ENCODE measurements around the gene CACNA1S.
A peak's percentile ranks its signal among the peaks of the same experiment; 100 is the strongest.

CACNA1S gene

DNA sequence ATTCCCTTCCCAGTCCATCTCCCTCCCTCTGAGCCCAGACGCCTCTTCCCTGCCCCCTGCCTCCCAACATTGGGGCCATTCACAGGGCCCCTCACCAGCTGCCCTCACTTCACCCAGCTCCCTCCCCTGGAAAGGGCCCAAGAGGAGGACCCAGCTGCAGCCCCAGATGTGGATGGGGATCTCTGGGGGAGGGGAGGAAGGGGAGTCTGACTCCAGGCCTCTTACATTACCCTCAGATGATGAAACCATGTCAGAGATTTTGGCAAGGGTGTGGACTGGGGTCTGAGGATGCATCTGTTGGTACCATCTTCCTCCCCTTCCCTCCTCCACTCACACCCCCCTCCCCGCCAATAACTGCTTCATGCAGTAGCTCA lies 87.6 kb downstream of the CACNA1S start:
- DNase-seq, result no peak

DNA sequence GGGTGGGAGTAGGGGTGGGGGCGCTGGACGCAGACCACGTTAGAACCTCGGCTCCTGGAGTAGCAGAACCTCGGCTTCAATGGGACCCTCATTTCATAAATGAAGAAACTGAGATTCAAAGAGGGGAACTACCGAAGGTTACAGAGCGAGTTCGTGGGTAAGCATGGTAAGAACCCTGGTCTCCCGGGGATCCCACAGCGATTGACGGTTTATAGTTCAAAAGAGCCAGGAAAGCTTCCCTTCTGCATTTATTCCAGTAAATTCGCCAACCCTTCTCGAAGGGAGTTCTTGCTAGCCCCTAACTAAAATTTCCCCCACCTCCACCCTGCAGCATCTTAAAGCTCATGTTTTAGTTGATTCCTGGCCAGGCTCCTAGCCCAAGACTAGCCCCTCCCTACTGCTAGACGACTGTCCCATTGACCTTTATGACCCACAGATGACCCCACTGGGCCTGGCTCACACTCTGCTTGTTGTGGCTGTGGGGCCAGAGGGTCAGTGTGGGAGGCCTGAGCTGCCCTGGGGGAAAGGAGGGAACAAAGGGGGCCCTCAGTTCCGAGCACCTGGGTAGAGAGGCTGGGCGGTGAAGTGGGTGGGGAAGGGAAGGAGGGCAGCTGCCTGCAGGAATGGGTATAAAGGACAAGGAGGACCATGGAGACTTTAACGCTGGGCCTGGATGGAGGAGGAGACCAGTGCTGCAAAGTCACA lies 88.2 kb downstream of the CACNA1S start:
- peak in 1 of 2 experiments; percentile 10 for DNase-seq

DNA sequence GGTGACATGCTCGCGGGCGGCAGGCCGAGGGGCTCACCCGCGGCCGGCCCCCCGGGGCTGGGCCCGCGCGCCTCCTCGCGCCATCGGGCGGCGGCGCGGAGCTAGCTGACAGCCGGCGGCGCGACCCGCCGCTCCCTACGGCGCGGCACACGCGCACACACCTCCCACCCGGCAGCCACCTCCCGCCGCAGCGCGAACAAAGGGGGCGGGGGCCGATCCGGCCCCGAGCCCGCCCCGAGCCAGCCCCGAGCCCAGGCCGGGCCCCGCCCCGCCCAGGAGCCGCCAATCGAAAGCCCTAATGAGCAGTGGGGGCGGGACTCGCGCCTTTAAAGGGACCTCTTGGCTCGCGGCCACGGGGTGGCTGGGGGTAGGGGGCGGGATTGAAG lies 88.7 kb downstream of the CACNA1S start, which contains the start of gene KIF21B:
TSS of gene KIF21B (minus strand) at position 198 of the 386 bp plus-strand sequence. CDS start 331 bp downstream, outside the sequence.
- peak; percentile 89 to 91 for DNase-seq

DNA sequence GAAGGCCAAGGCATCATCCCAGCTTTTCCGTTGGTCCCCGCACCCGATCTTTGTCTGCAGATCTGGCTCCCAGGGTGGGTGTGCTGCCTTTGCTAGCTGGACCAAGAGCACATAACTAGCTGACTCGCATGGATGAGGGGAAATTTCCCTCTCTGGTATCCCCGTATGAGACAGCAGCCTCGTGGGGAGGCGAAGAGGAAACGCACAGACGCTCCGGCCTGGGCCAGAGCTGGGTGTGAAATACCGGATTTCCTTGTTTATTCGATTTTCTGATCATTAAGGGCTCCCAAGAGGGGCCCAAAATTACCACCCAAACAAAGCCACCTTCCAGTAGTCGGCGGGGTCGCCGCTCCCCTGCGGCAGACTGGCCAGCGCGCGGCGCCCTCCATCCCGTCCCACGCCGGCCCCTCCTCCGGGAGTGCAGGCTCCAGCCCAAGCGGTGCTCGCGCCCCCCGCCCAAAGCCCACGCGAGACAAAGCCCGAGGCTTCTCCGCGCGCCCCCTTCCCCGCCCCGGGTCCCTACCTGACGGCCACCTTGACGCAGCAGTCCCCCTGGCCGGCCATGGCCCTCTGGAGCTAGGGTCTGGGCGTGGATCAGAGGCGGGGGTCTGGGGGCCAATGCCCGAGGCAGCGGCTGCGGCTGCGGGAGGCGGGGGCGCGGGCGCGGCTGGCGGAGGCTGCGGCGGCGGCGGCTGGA lies 89.3 kb downstream of the CACNA1S start:
- DNase-seq, result peak; percentile 42 to 59

DNA sequence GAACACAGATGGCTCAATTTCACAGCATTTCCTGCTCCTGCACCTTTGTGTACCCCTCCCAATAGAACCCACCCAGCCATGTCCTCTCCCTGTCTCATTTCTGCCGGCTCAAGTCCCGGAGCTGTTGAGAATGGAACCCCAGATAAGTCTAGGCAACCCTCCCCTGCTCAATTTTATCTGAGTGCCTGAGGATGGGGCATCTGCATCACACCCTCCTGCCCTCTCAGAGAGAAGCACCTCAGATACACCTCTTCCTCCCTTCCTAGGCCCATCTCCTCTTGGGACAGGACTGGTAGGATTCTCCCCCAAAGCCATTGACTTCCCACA lies 89.8 kb downstream of the CACNA1S start:
- DNase-seq, result no peak

DNA sequence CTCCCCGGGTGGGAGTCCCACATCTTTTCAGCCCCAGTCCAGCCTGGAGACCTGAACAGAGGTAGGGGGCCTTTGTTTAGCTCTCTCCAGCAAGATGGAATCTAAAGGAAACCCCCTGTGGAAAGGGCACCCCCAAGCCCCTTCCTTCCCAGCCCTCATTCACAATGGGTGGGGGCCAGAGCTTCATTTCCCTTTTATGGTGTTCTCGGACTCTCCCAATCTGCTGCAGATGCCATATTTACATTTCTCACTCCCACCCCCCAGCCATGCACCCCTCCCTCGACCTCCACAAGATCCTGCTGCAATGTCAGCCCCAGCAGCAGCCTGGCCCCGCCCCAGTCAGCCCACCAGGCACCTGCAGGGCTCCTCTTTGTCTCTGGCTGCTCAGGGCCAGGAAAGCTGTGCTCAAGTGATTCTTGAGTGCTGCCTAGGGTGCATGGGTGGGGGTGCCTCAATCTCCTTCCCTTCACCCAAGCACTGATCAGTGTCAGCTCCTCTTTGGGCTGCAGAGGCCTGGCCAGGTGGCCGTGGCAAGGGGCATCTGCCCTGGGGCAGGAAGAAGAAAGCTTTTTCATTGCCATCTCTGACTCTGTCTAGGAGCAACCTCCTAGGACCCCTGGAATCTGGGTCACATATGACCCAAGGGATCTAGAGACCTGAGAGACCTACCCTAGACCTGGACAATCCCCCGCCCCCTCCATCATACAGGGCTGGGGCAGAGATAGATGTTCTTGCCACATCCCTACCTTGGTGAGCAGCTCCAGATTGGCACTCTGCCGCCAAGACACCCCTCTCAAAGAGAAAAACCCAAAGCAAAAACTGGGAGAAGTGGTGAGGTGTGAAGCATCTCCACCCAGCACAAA lies 90.4 kb downstream of the CACNA1S start:
- peak in 1 of 2 experiments; percentile 27 for DNase-seq

DNA sequence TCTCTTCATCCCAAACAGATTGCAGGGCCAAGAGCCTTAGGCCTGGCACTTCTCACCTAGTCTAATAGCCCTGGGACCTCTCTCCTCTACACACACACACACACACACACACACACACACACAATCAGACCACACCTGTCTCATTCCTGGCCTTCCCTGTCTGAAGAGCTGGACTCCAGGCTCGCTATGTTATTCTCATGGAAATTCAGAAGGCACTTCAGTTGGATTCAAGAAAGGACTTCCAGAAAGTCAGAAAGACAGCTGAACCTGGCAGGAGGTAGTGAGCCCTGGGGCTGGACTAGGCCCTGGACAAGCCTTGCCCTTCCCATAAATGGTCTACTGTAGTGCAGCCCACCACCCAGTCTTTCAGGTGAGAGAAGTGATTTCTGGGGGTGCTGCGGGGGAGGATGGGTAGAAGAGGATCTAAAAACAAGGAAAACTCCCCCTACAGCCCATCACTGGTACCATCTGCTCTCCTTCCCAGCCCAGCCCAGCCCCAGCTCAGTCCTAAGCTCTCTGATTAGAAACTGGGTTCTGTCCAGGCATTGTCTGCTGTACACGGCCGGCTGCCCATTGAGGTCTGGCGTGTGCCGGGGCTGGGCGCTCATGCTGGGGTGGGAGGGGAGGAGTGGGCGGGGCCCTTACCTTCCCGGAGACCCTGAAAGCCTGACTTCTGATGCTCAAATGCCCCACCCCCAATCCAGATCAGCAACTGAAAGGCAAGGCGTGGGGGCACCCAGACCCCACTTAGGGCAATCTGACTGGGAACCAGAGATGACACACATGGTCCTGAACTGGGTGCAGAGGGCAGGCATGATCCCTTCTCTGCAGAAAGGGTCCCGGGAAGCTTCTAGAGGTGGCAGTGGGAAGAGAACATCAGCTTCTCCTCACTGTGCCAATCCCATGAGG lies 91.3 kb downstream of the CACNA1S start:
- peak; percentile 50 to 53 for DNase-seq

DNA sequence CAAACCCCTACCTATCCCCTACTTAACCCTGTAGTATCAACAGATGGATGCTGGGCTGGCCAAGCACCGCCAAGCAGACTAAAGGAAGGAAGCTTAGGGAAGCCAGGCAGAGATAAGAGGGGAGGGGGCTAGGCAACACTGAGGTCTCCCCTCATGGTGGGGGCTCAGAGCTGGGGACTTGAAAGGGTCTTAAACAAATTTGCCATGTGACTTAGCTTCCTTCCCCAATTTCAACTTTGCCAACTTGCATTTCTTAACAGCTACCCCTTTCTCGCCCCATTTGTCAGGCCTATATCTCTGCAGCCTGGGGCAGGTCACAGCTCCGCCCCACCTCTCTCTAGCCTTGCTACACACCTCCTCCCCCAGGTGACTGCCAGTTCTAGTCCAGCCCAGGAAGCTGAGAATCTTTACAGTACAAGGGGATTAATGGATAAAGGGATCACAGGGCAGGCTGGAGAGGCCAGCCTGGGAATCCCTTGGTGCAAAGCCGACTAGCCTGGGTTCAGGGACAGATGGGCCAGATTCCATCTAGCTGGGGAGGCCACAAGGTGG lies 92.1 kb downstream of the CACNA1S start:
- DNase-seq, result peak in 1 of 2 experiments; percentile 52

DNA sequence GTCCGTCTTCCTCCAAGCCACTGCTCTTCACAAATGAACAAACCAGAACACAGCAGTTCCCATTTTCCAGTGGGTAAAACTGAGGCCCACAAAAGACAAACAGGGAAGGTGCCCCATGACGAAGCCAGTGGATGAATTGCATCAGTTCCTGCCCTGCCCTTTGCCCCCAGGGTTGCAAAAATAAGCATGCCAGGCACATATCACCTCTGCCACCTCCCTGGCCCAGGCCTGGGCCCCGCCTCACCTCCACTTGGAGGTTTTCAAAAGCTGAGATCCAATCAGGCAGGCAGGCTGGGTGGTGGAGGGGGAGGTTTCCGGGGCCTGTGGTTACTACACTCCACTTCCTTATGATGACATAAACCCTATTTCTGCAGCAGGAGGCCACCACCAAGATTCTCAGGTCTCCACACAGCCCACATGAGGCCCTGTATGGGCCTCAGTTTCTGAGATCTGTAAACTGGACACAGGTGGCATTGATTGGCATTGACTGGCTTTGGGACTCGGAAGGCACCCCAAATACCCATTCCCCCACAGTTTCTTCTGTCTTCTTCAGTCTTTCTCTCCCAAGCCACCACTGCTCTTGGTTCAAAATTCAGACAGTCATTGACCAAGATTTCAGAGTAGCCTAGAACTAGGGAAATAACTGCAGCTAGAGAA lies 92.8 kb downstream of the CACNA1S start:
- DNase-seq, result peak; percentile 89 to 92

DNA sequence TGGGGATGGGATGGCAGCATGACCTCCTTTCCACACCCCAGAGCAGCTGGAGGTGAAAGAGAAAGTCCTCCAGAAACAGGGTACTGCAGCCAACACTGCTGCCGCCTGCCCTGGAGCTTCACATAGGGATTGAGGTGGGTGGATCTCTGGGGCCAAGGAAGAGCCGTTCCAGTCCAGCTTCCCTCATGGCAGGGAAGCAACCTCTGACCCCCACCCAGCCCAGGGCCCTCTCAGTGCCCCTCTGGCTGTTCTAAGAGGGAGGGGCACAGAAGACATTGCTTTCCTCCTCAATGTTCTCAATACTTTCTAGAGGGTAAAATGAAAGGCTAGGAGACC lies 94.4 kb downstream of the CACNA1S start:
- DNase-seq, result no peak

DNA sequence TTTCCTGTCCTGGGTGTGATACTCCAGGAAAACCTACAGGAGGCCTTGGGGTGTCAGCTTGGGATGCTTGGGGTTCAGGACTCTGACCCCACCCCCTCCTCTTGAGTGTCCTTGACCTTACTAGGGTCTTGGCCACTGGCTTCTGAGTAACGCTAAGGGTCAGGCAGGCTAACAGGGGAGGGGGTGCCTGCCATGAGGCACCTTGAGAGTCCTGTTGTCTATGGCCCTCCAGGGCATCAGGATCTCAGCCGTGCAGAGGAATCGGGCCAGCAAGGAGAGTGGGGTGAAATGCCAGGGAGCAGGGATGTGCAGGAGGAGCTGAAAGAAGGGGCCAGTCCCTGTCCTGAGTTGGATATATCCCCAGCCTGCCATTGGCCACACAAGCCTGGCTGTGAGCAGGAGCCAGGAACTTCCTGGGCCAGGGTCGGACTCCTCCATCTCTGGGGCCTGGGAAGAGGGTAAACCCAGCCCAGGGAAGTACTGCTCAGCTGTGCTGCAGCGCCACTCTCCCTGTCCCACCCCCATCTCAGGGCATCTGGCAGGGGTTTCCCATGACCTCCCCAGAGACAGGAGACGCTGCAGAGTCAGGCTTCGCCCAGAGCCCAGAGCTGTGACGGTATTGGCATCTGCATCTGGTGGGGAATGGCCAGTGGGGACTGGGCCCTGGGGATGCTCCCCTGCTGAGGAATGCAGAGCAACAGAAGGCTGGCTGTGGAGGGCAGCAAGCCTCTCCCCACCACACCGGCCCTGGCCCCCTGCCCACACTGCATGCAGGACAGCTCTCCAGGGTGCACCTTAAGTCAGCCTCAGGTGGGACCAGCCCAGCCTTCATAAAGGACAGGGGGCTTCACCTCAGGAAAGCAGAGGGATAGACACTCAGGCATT lies 95.0 kb downstream of the CACNA1S start:
- no peak for DNase-seq

DNA sequence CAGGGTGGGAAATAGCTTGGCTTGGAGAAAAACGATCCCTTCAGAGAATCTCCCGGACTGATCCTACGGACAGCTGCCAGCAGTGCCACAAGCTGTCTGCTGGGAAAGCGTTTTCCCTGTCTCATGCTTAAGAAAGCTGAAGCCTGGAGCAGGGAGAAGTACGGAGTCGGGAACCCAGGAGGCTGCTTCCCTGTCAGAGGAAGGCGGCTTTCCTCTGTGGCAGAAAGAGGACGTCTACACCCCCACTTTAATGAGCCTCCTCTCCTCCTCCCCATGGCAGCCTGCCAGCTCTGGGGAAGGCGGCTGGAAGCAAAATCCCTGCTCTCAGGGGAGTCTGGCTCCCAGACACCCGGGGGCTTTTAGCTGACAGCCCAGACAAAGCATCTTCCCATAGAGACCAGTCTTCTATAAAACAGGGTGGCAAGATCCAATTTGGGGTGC lies 96.0 kb downstream of the CACNA1S start:
- DNase-seq, result peak in 1 of 2 experiments; percentile 12

DNA sequence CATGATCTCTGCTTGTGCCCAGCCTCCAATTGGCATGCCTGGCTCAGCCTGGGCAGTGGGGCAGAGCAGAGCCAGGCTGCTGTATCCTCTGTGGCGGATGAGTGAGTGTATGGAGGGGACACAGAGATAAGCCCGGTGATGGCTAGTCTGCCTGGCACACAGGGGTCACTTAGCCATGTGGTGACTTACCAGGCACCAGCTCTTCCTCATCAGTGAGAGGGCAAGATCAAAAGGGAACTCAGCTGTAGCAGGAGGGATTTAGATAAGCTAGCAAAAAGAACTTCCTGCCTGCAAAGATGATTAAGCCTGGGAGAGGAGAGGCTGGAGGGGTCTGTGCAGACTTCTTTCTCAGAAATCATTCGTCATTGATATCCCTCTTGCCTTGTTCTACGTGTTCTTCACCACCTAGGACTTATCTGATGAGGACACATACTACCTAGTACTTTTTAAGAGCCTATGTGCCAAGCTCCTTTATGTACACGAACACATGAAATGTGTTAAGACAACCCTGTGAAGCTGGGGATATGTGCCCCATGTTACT lies 96.6 kb downstream of the CACNA1S start:
- peak in 1 of 2 experiments; percentile 15 for DNase-seq

DNA sequence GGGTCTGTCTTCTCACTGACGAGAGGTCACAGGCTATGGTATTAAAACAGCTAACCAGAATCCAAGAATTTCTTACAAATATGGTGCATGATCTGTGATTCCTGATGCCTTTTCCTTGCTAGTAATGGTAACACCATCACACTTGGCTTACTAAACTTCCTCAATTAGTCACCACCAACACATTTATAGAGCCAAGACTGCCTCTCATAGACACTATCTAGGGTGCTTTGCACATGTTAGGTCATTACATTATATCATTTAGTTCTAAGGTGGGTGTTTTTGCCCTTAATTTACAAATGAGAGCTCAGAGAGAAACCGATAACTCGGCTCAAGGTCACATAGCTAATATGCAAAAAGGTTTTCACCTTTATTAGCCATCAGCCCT lies 97.4 kb downstream of the CACNA1S start:
- DNase-seq, result no peak

DNA sequence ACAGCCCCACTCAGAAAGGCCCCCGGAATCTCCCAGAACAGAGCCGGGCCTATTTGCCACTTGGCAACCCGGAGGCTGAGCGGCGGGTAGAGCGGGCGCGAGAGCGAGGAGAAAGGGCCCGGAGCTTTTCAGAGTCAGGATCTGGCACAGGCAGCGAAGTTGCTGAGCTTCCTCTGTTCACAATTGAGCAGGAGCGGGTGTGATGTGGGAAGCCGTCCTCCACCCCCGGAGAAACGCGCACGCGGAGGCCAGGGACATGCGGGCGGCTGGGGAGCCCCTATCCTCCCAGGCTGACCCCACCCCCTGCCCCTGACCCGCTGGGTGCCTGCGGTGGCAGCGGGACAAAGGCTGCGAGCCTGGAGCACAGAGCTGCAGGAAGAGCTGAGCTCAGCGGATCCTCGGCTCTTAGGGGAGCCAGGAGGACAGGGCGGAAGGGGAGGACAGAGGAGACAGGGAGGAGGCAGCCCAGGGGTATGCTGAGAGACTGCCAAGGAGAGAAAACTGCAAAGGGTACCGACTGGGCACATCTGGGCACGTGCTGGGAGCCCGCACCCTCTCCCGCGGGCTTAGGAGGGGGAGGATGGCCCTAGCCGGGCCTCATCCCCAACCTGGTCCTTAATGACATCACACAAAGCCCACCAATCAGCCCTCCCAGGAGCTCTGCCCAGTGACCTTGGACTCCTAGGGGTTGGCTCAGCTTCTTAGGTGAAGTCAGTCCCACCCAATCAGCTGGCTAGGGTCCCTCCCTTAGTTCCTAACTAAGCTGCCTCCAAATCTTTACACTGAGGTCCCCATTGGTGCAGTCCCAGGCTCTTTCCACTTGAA lies 98.0 kb downstream of the CACNA1S start:
- no peak for DNase-seq

DNA sequence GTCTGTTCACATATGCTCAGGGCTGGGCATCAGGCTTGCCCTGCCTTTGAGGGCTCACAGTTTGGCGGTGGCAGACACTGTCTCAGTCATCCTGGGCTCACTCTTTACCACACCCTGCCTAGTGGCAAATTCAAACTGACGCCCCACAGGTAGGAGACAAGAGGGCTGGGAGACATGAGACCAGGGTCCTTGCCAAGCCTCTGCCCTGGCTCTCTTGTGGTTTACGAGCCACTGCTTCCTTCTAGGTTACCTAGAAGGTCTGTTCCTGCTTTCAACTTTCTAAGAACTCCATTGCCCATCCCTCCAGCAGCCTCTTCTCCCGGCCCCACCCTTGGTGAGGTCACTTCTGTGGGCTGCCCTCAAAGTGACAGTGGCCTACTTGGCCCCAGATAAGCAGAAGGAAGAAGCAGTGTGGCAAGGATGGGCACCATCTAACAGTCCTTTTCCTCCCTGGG lies 99.2 kb downstream of the CACNA1S start:
- peak in 1 of 2 experiments; percentile 14 for DNase-seq

DNA sequence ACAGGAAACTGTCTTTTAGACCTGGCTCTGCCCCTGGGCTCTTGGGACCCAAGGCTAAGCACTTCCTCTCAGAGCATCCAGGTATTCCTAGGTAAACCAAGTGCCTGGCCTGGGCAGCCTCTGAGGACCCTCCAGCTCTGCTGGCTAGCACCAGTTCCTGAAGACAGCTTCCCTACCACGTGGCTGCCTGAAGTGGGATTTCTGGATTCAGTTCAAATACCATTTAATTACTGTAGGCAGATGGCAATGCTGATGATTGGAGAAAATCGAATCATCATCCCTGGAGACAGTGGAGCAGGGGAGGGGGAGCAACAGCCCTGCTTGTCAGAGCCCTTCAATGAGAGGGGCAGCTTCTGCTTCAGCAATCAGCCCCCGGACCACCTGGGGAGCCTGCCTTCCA lies 100.6 kb downstream of the CACNA1S start:
- no peak for DNase-seq

DNA sequence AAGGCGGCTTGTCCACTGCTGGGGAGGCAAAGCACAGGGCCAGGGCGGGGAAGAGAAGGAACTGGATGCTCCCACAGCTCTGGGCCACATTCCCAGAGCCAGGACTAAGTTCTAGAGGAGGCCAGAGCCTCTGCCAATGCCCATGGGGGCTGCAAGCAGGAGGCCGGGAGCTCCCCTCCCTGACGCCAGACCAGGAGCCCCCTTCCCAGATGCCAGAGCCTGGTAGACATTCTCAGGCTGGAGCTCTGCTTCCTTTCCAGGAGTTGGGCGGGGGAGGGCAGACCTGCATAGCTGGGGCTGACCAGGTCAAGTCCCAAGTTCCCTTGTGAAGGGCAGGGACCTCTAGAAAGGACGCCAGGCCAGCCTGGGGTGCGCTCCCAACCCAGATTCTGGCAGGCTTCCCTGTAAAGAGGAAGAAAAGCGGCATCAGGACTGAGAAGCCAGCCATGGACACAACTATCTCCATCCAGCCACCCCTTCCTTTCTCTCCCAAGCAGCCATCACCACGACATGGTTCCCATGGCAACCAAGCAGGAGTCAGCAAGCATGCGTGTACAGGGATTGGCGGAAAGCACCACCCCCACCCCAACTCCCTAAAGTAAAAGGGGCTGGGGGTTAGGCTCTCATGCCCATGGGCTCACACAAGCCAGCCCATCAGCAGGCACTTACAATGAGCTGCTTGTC lies 102.1 kb downstream of the CACNA1S start:
- DNase-seq, result no peak
